IMR-90 (cell line): Measurements from ENCODE around the gene KIR3DL1. TPM values are rescaled to one million over a fixed set of nuclear protein-coding genes. Genes with fewer than 3 reads are reported as not detected.

Experiments used
- ATAC-seq: fragments of 200-7000 bp; cut with Tn5 transposase; 2 replicates; pipeline ENCODE4 v1.9.1; 2020; ENCODE audit warnings: low read depth, mild to moderate bottlenecking, moderate library complexity
- BruUV-seq: library from RNA; stranded (reverse); fragments of 400-500 nt; replicated peaks from 2 replicates; lab custom pipeline; 2021; lab: Mats Ljungman, UMichigan
- CTCF ChIA-PET: fragments of 300-600 bp; formaldehyde crosslinking; extraction: SDS; loops from one replicate; lab custom pipeline; 2021; ENCODE audit warnings: antibody characterized with exemption; lab: Yijun Ruan, JAX
- POLR2A ChIA-PET: fragments of 300-600 bp; sonication (Branson Sonifier 250); formaldehyde crosslinking; loops from one replicate; lab custom pipeline; 2022; ENCODE audit warnings: antibody characterized with exemption; ENCODE audit not compliant: unreplicated experiment; lab: Charles Lee
- DNase-seq: peaks from one replicate; pipeline ENCODE4 v3.0.0; 2013
- H2AFZ ChIP-seq: replicated peaks from 2 replicates; pipeline ENCODE3; 2013; ENCODE audit warnings: low read length, mild to moderate bottlenecking; ENCODE audit not compliant: poor library complexity
- H2AK5ac ChIP-seq: 2 replicates; pipeline ENCODE4 v1.6.1; 2013; ENCODE audit warnings: low read depth, low read length, inconsistent platforms
- H2AK9ac ChIP-seq: replicated peaks from 2 replicates; pipeline ENCODE3; 2013; ENCODE audit warnings: mild to moderate bottlenecking, low read depth, low read length, moderate library complexity; ENCODE audit not compliant: poor library complexity
- H2BK120ac ChIP-seq: 2 replicates; pipeline ENCODE4 v1.6.1; 2013; ENCODE audit warnings: low read depth, low read length, inconsistent platforms
- H2BK15ac ChIP-seq: 3 replicates; pipeline ENCODE4 v1.6.1; 2013; ENCODE audit warnings: low read depth, low read length, inconsistent platforms
- H2BK20ac ChIP-seq: 2 replicates; pipeline ENCODE4 v1.6.1; 2013; ENCODE audit warnings: low read depth, mild to moderate bottlenecking, inconsistent platforms, low read length, moderate library complexity
- H2BK5ac ChIP-seq: 2 replicates; pipeline ENCODE4 v1.6.1; 2013; ENCODE audit warnings: mild to moderate bottlenecking, low read depth, low read length, inconsistent platforms; ENCODE audit not compliant: poor library complexity, severe bottlenecking
- H3K14ac ChIP-seq: replicated peaks from 2 replicates; pipeline ENCODE4 v1.6.1; 2013; ENCODE audit warnings: low read depth, low read length, inconsistent platforms
- H3K18ac ChIP-seq: 2 replicates; pipeline ENCODE4 v1.6.1; 2013; ENCODE audit warnings: low read depth, low read length, control low read depth
- H3K23ac ChIP-seq: 2 replicates; pipeline ENCODE4 v1.6.1; 2013; ENCODE audit warnings: low read depth, low read length, inconsistent platforms
- H3K27ac ChIP-seq: 2 replicates; pipeline ENCODE4 v1.5.1; 2013; ENCODE audit warnings: mild to moderate bottlenecking, control low read depth, low read length; ENCODE audit not compliant: insufficient read depth
- H3K27me3 ChIP-seq: 2 replicates; pipeline ENCODE4 v1.6.1; 2013; ENCODE audit warnings: low read length; ENCODE audit not compliant: control insufficient read depth, insufficient read depth
- H3K36me3 ChIP-seq: 2 replicates; pipeline ENCODE4 v1.6.1; 2013; ENCODE audit warnings: low read length, mixed read lengths; ENCODE audit not compliant: control insufficient read depth, insufficient read depth
- H3K4ac ChIP-seq: 2 replicates; pipeline ENCODE4 v1.6.1; 2013; ENCODE audit warnings: low read depth, low read length, inconsistent platforms
- H3K4me1 ChIP-seq: 2 replicates; pipeline ENCODE4 v1.6.1; 2013; ENCODE audit warnings: low read length, mixed read lengths; ENCODE audit not compliant: control insufficient read depth, insufficient read depth
- H3K4me2 ChIP-seq: 2 replicates; pipeline ENCODE4 v1.6.1; 2013; ENCODE audit warnings: low read depth, mild to moderate bottlenecking, control low read depth, low read length, moderate library complexity
- H3K4me3 ChIP-seq: 2 replicates; pipeline ENCODE4 v1.5.1; 2013; ENCODE audit warnings: low read depth, mild to moderate bottlenecking, control low read depth, low read length, moderate library complexity; ENCODE audit not compliant: insufficient read depth
- H3K56ac ChIP-seq: 2 replicates; pipeline ENCODE4 v1.6.1; 2013; ENCODE audit warnings: low read length, inconsistent platforms; ENCODE audit not compliant: insufficient read depth; ENCODE audit errors: extremely low read depth
- H3K79me1 ChIP-seq, 2 experiments: 2 replicates each; pipeline ENCODE4 v1.6.1; 2013; ENCODE audit warnings: low read length in 2 of 2, inconsistent platforms in 1 of 2, low read depth in 1 of 2
- H3K9ac ChIP-seq: 2 replicates; pipeline ENCODE4 v1.6.1; 2013; ENCODE audit warnings: low read depth, low read length, control low read depth
- H3K9me1 ChIP-seq: 2 replicates; pipeline ENCODE4 v1.6.1; 2013; ENCODE audit warnings: low read length, inconsistent platforms; ENCODE audit not compliant: insufficient read depth
- H3K9me3 ChIP-seq: 2 replicates; pipeline ENCODE4 v1.6.1; 2013; ENCODE audit warnings: low read length; ENCODE audit not compliant: control insufficient read depth, insufficient read depth
- H4K20me1 ChIP-seq: 2 replicates; pipeline ENCODE4 v1.6.1; 2013; ENCODE audit warnings: low read length, inconsistent platforms; ENCODE audit not compliant: insufficient read depth
- H4K5ac ChIP-seq: 2 replicates; pipeline ENCODE4 v1.6.1; 2013; ENCODE audit warnings: mild to moderate bottlenecking, low read depth, low read length, control low read depth
- H4K8ac ChIP-seq, 2 experiments: 2 replicates each; pipeline ENCODE4 v1.6.1; 2013; ENCODE audit warnings: low read depth in 2 of 2, low read length in 2 of 2, control low read depth in 1 of 2, inconsistent platforms in 1 of 2
- H4K91ac ChIP-seq: 2 replicates; pipeline ENCODE4 v1.6.1; 2013; ENCODE audit warnings: low read depth, low read length, inconsistent platforms; ENCODE audit not compliant: insufficient read depth
- MAZ ChIP-seq: IDR thresholded peaks from 2 replicates; pipeline ENCODE4 v1.6.1; 2012; ENCODE audit warnings: low read depth, mild to moderate bottlenecking, low read length, improper control_type of control experiment, moderate library complexity, borderline replicate concordance
- NFE2L2 ChIP-seq: fragments of 150-350 bp; IDR thresholded peaks from 2 replicates; pipeline ENCODE4 v1.6.1; 2016; ENCODE audit warnings: low read depth, mild to moderate bottlenecking, low read length
- RCOR1 ChIP-seq: IDR thresholded peaks from 2 replicates; pipeline ENCODE4 v1.6.1; 2012; ENCODE audit warnings: mild to moderate bottlenecking, low read length, improper control_type of control experiment; ENCODE audit not compliant: insufficient replicate concordance
- WGBS, 2 experiments: methylation state at CpG; one replicate each; pipeline versions ENCODE4 v1.1.5 to v1.1.7; 2013; ENCODE audit warnings: missing lambda C conversion rate in 2 of 2; ENCODE audit not compliant: insufficient read length in 1 of 2; ENCODE audit errors: extremely low coverage in 2 of 2; 5-methylcytosine and 5-hydroxymethylcytosine counted together
- dilution Hi-C: fragments of 300-500 bp; cut with HindIII; formaldehyde crosslinking; loops from one replicate; pipeline ENCODE4 v1.14.3; 2018; ENCODE audit warnings: low sequenced_read_pairs; ENCODE audit not compliant: unreplicated experiment
- in situ Hi-C: fragments of 300-500 bp; cut with MboI; formaldehyde crosslinking; loops from 3 replicates; pipeline ENCODE4 v1.14.3; 2019; ENCODE audit warnings: low sequenced_read_pairs, inconsistent platforms, mixed read lengths
- intact Hi-C: fragments of 100-400 bp; cut with micrococcal nuclease; formaldehyde crosslinking; loops from 2 replicates; pipeline ENCODE4 v1.10.0; 2022
- microRNA-seq, 2 experiments: library from miRNA; stranded (forward) in 1 of 2; unstranded in 1 of 2; fragments of 10-50 nt in 1 of 2; fragments of <30 nt in 1 of 2; gene quantifications in 1 of 2; microRNA quantifications in 1 of 2; one replicate each; pipeline versions ENCODE3 to v1.1.0; 2013 to 2020; ENCODE audit not compliant: insufficient read depth in 1 of 2, insufficient read length in 1 of 2, unreplicated experiment in 1 of 2
- polyA plus RNA-seq, 3 experiments: library from polyadenylated mRNA; depleted of rRNA; stranded (reverse); fragments of >200 nt; gene quantifications; 2 replicates each; pipeline ENCODE4 v1.2.3, GENCODE V29; 2012; ENCODE audit warnings: low replicate concordance in 1 of 3
- small RNA-seq, 5 experiments: library from RNA; depleted of rRNA; stranded (forward); fragments of <200 nt; gene quantifications; one replicate each; pipeline ENCODE3, GENCODE V24; 2012
- total RNA-seq: library from RNA; depleted of rRNA; stranded (reverse); fragments of >200 nt; gene quantifications from 2 replicates; pipeline ENCODE4 v1.2.3, GENCODE V29; 2012; rRNA removed

KIR3DL1 gene
- total and polyA plus RNA-seq, 2 of the 4 experiments (the other 2 are of a cell fraction), result not detected

DNA sequence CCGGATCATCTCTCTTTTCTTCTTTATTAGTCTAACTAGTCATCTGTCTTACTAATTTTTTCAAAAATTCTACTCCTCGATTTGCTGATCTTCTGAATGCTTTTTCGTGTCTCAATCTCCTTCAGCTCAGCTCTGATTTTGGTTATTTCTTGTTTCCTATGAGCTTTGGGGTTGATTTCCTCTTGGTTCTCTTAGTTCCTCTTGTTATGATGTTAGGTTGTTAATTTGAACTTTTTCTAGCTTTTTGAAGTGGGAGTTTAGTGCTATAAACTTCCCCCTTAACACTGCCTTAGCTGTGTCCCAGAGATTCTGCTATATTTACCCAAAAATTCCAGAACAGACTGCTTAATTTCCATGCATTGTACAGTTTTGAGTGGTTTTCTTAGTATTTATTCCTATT, 61.2 kb downstream of the KIR3DL1 start:
- DNase-seq (no peak), ATAC-seq (no peak)
- H3K4me3 ChIP-seq, result no peak overlapping the region
- H2BK5ac ChIP-seq, result no peak overlapping the region
- BruUV-seq, result no TSS peak
- no peaks in the 10 kb centered on the region for H4K20me1 ChIP-seq
- H3K27ac ChIP-seq, result no peak overlapping the region
- no peak overlapping the region for H2AFZ ChIP-seq
- H3K18ac ChIP-seq, result no peak overlapping the region
- H3K56ac ChIP-seq, result no peak overlapping the region
- H3K4me1 ChIP-seq, result no peaks in the 10 kb centered on the region
- no peak overlapping the region for H3K4me2 ChIP-seq
- H3K36me3 ChIP-seq, result no peaks in the 10 kb centered on the region
- no peak overlapping the region for H3K14ac ChIP-seq
- intact Hi-C loops (no loop called here), dilution Hi-C loops (no loop called here), in situ Hi-C loops (no loop called here)
- no peak overlapping the region for H4K8ac ChIP-seq
- no peak overlapping the region for H2AK9ac ChIP-seq
- ChIA-PET POLR2A (no interaction called here), CTCF (no interaction called here)
- H4K5ac ChIP-seq, result no peak overlapping the region
- H3K9me3 ChIP-seq, result peaks cover 14% of the 10 kb centered on the region
- H3K9ac ChIP-seq, result no peak overlapping the region
- H3K4ac ChIP-seq, result no peak overlapping the region
- no peak overlapping the region for H2BK20ac ChIP-seq
- TF ChIP-seq MAZ (no peak), RCOR1 (no peak), NFE2L2 (no peak)
- no peaks in the 10 kb centered on the region for H3K79me1 ChIP-seq
- H2BK120ac ChIP-seq, result no peak overlapping the region
- no peak overlapping the region for H4K91ac ChIP-seq
- H2AK5ac ChIP-seq, result no peak overlapping the region
- H3K9me1 ChIP-seq, result no peaks in the 10 kb centered on the region
- H2BK15ac ChIP-seq, result no peak overlapping the region
- WGBS, 2 experiments, result no CpG with 5 or more reads among the region's 3 CpGs
- no peak overlapping the region for H3K23ac ChIP-seq
- H3K27me3 ChIP-seq, result no peaks in the 10 kb centered on the region

Small RNA genes within 50 kb of the gene (microRNA-seq; reads per million reads assigned to microRNA genes)
- gene KIR3DP1 (ENCODE audit: insufficient read depth, insufficient read length) (not detected), gene RNU6-222P (ENCODE audit: insufficient read depth, insufficient read length) (not detected)

Small RNA genes within 50 kb of the gene (small RNA-seq; reads per million reads assigned to genes)
- gene KIR3DP1 (0 reads per million in 5 experiments), gene RNU6-222P (0.11 to 264 (median 0.76) reads per million in 5 experiments)

Other genes starting within 250 kb of the KIR3DL1 start
- gene LILRA2, start 242.7 kb upstream of the KIR3DL1 start, total RNA-seq, result not detected in 2 replicates
- gene LILRA2, start 242.7 kb upstream of the KIR3DL1 start, polyA plus RNA-seq (2012; rRNA removed), result not detected in 2 replicates
- not detected in 2 replicates for gene LILRA1, start 222.8 kb upstream of the KIR3DL1 start, total RNA-seq
- gene LILRA1, start 222.8 kb upstream of the KIR3DL1 start, polyA plus RNA-seq (2012; rRNA removed), result not detected in 2 replicates
- gene LILRB1, start 186.0 kb upstream of the KIR3DL1 start, total RNA-seq, result not detected in 2 replicates
- not detected in 2 replicates for gene LILRB1, start 186.0 kb upstream of the KIR3DL1 start, polyA plus RNA-seq (2012; rRNA removed)
- gene LILRB4, start 153.5 kb upstream of the KIR3DL1 start, total RNA-seq, result not detected in 2 replicates
- gene LILRB4, start 153.5 kb upstream of the KIR3DL1 start, polyA plus RNA-seq (2012; rRNA removed), result not detected in 2 replicates
- gene KIR3DL3, start 92.0 kb upstream of the KIR3DL1 start, total RNA-seq, result not detected in 2 replicates
- gene KIR3DL3, start 92.0 kb upstream of the KIR3DL1 start, polyA plus RNA-seq (2012; rRNA removed), result not detected in 2 replicates
- gene KIR2DL3, start 78.0 kb upstream of the KIR3DL1 start, total RNA-seq, result not detected in 2 replicates
- not detected in 2 replicates for gene KIR2DL3, start 78.0 kb upstream of the KIR3DL1 start, polyA plus RNA-seq (2012; rRNA removed)
- gene KIR2DL1, start 46.7 kb upstream of the KIR3DL1 start, total RNA-seq, result not detected in 2 replicates
- gene KIR2DL1, start 46.7 kb upstream of the KIR3DL1 start, polyA plus RNA-seq (2012; rRNA removed), result not detected in 2 replicates
- not detected in 2 replicates for gene KIR2DL4, start 12.9 kb upstream of the KIR3DL1 start, total RNA-seq
- not detected in 2 replicates for gene KIR2DL4, start 12.9 kb upstream of the KIR3DL1 start, polyA plus RNA-seq (2012; rRNA removed)
- not detected in 2 replicates for gene KIR2DS4, start 16.2 kb downstream of the KIR3DL1 start, total RNA-seq
- gene KIR2DS4, start 16.2 kb downstream of the KIR3DL1 start, polyA plus RNA-seq (2012; rRNA removed), result not detected in 2 replicates
- not detected in 2 replicates for gene KIR3DL2, start 34.0 kb downstream of the KIR3DL1 start, total RNA-seq
- gene KIR3DL2, start 34.0 kb downstream of the KIR3DL1 start, polyA plus RNA-seq (2012; rRNA removed), result not detected in 2 replicates
- not detected in 2 replicates for gene FCAR, start 57.8 kb downstream of the KIR3DL1 start, total RNA-seq
- gene FCAR, start 57.8 kb downstream of the KIR3DL1 start, polyA plus RNA-seq (2012; rRNA removed), result not detected in 2 replicates
- not detected in 2 replicates for gene NCR1, start 89.7 kb downstream of the KIR3DL1 start, total RNA-seq
- gene NCR1, start 89.7 kb downstream of the KIR3DL1 start, polyA plus RNA-seq (2012; rRNA removed), result not detected in 2 replicates
- gene NLRP7, start 131.1 kb downstream of the KIR3DL1 start, total RNA-seq, result not detected in 2 replicates
- gene NLRP7, start 131.1 kb downstream of the KIR3DL1 start, polyA plus RNA-seq (2012; rRNA removed), result not detected in 2 replicates
- gene NLRP2, start 149.9 kb downstream of the KIR3DL1 start, total RNA-seq, result not detected in 2 replicates
- not detected in 2 replicates for gene NLRP2, start 149.9 kb downstream of the KIR3DL1 start, polyA plus RNA-seq (2012; rRNA removed)
- not detected in 2 replicates for gene GP6, start 221.8 kb downstream of the KIR3DL1 start, total RNA-seq
- 0.03 TPM in 1 of 2 replicates, not detected in the other for gene GP6, start 221.8 kb downstream of the KIR3DL1 start, polyA plus RNA-seq (2012; rRNA removed)
- gene RDH13, start 246.7 kb downstream of the KIR3DL1 start, total RNA-seq, result 7.5 and 8.3 TPM in 2 replicates
- gene RDH13, start 246.7 kb downstream of the KIR3DL1 start, polyA plus RNA-seq (2012; rRNA removed), result 6.9 and 7.8 TPM in 2 replicates